Measurements from ENCODE around the gene NUDT1. TPM values are rescaled to one million over a fixed set of nuclear protein-coding genes. Genes with fewer than 3 reads are reported as not detected.

The NUDT1 gene
- total RNA-seq, 1 experiment from 2014 or later = 92.6 TPM

GRCh38 chr7:2196381-2197378 is 45.3 kb upstream of the NUDT1 start:
- DNase-seq (ENCODE audit: low read depth, low spot score) = no peak
- no peak for ATAC-seq
- Histone ChIP-seq H3K27ac (ENCODE audit: low read length) (no peak overlapping the region), H3K36me3 (ENCODE audit: control insufficient read depth, insufficient read depth, low read length) (no peaks in the 10 kb centered on the region), H3K4me3 (ENCODE audit: low read depth in 2 of 2, low read length in 2 of 2) (no peak overlapping the region), H3K9me3 (ENCODE audit: control insufficient read depth, insufficient read depth, low read depth, low read length) (no peaks in the 10 kb centered on the region), H3K27me3 (ENCODE audit: control insufficient read depth, insufficient read depth, low read length) (no peaks in the 10 kb centered on the region), H3K4me1 (ENCODE audit: control insufficient read depth, insufficient read depth, low read length) (no peaks in the 10 kb centered on the region)
- TF ChIP-seq SIN3A (IDR thresholded peaks at IDR 0.05; ENCODE audit: borderline replicate concordance, insufficient read depth, low read depth, low read length) = no peak
- TF ChIP-seq, protein P1, sequence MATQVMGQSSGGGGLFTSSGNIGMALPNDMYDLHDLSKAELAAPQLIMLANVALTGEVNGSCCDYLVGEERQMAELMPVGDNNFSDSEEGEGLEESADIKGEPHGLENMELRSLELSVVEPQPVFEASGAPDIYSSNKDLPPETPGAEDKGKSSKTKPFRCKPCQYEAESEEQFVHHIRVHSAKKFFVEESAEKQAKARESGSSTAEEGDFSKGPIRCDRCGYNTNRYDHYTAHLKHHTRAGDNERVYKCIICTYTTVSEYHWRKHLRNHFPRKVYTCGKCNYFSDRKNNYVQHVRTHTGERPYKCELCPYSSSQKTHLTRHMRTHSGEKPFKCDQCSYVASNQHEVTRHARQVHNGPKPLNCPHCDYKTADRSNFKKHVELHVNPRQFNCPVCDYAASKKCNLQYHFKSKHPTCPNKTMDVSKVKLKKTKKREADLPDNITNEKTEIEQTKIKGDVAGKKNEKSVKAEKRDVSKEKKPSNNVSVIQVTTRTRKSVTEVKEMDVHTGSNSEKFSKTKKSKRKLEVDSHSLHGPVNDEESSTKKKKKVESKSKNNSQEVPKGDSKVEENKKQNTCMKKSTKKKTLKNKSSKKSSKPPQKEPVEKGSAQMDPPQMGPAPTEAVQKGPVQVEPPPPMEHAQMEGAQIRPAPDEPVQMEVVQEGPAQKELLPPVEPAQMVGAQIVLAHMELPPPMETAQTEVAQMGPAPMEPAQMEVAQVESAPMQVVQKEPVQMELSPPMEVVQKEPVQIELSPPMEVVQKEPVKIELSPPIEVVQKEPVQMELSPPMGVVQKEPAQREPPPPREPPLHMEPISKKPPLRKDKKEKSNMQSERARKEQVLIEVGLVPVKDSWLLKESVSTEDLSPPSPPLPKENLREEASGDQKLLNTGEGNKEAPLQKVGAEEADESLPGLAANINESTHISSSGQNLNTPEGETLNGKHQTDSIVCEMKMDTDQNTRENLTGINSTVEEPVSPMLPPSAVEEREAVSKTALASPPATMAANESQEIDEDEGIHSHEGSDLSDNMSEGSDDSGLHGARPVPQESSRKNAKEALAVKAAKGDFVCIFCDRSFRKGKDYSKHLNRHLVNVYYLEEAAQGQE (IDR thresholded peaks at IDR 0.05; ENCODE audit: insufficient read depth in 1 of 2, low read depth in 2 of 2, low read length in 1 of 2) = 0 out of 4 replicates have a peak, but pooled peaks of 1 of the 2 experiments have one; percentile 15
- no peak for TF ChIP-seq TCF7L2 (IDR thresholded peaks at IDR 0.05; ENCODE audit: low read depth, low read length)
- ChIA-PET POLR2A (no interaction called here), CTCF (interaction anchor here (0.6 kb wide), 1 partner anchor 152 kb away, joined by 3 read pairs; no protein-coding TSS in a partner anchor)
- in situ Hi-C loops (cut with HindIII; ENCODE audit: low pct_unique_long_range_greater_than_20kb, low sequenced_read_pairs) (loop anchor here (10.0 kb wide), 1 partner anchor 62 kb away; no protein-coding TSS in a partner anchor), intact Hi-C loops (cut with micrococcal nuclease; ENCODE audit: unreplicated experiment) (no loop called here)
- BruUV-seq (replicated peaks) = no TSS peak

GRCh38 chr7:2197436-2198155 is 44.4 kb upstream of the NUDT1 start:
- no peak overlapping the region for H3K4me3 ChIP-seq (ENCODE audit: low read depth in 2 of 2, low read length in 2 of 2)
- DNase-seq (ENCODE audit: low read depth, low spot score) (no peak), ATAC-seq (no peak)
- ChIA-PET CTCF (no interaction called here), POLR2A (no interaction called here)
- intact Hi-C loops (cut with micrococcal nuclease; ENCODE audit: unreplicated experiment) = no loop called here
- TF ChIP-seq CTCF (IDR thresholded peaks at IDR 0.05) (no peak), TCF7L2 (IDR thresholded peaks at IDR 0.05; ENCODE audit: low read depth, low read length) (no peak), POLR2AphosphoS5 (IDR thresholded peaks at IDR 0.05; ENCODE audit: low read depth, low read length) (no peak), SIN3A (IDR thresholded peaks at IDR 0.05; ENCODE audit: borderline replicate concordance, insufficient read depth, low read depth, low read length) (no peak)
- TF ChIP-seq, protein P1 (IDR thresholded peaks at IDR 0.05; ENCODE audit: insufficient read depth in 1 of 2, low read depth in 2 of 2, low read length in 1 of 2) = no peak
- H3K27ac ChIP-seq (ENCODE audit: low read length) = no peak overlapping the region
- H3K27me3 ChIP-seq (ENCODE audit: control insufficient read depth, insufficient read depth, low read length) = no peaks in the 10 kb centered on the region
- no peaks in the 10 kb centered on the region for H3K36me3 ChIP-seq (ENCODE audit: control insufficient read depth, insufficient read depth, low read length)
- in situ Hi-C loops (cut with HindIII; ENCODE audit: low pct_unique_long_range_greater_than_20kb, low sequenced_read_pairs) = loop anchor here (10.0 kb wide), 1 partner anchor 63 kb away; no protein-coding TSS in a partner anchor
- H3K4me1 ChIP-seq (ENCODE audit: control insufficient read depth, insufficient read depth, low read length) = no peaks in the 10 kb centered on the region
- no peaks in the 10 kb centered on the region for H3K9me3 ChIP-seq (ENCODE audit: control insufficient read depth, insufficient read depth, low read depth, low read length)
- BruUV-seq (replicated peaks) = no TSS peak
